Neural cell (in vitro differentiated cells): ENCODE measurements around the gene PBRM1. TPM values are rescaled to one million over a fixed set of nuclear protein-coding genes. Genes with fewer than 3 reads are reported as not detected.

Source experiments
- H2AFZ ChIP-seq: fragments of 200-600, 300-800 bp; sonication (generic), shearing (Covaris generic); 2 replicates; pipeline ENCODE4 v1.6.0; 2014; ENCODE audit warnings: low read depth, mild to moderate bottlenecking, antibody characterized with exemption, low read length, moderate library complexity
- H3F3A ChIP-seq: fragments of 200-600 bp; shearing (Covaris generic); 2 replicates; pipeline ENCODE4 v1.6.1; 2016; ENCODE audit warnings: mild to moderate bottlenecking, moderate library complexity, mixed read lengths, antibody characterized with exemption, low read length; ENCODE audit not compliant: insufficient read depth, poor library complexity, severe bottlenecking
- H3K27ac ChIP-seq: fragments of 200-600, 300-800 bp; sonication (generic), shearing (Covaris generic); 2 replicates; pipeline ENCODE4 v1.5.1; 2014; ENCODE audit warnings: mild to moderate bottlenecking, low read length, moderate library complexity
- H3K27me3 ChIP-seq: fragments of 300-800, 200-600 bp; sonication (generic), shearing (Covaris generic); 2 replicates; pipeline ENCODE4 v1.6.0; 2014; ENCODE audit warnings: mild to moderate bottlenecking, low read depth, low read length, moderate library complexity; ENCODE audit not compliant: insufficient read depth
- H3K36me3 ChIP-seq: fragments of 300-800, 200-600 bp; sonication (generic), shearing (Covaris generic); 2 replicates; pipeline ENCODE4 v1.5.1; 2014; ENCODE audit warnings: mild to moderate bottlenecking, antibody characterized with exemption, low read length, moderate library complexity; ENCODE audit not compliant: insufficient read depth
- H3K4me2 ChIP-seq: fragments of 300-800, 200-600 bp; sonication (generic), shearing (Covaris generic); 2 replicates; pipeline ENCODE4 v1.6.0; 2014; ENCODE audit warnings: mild to moderate bottlenecking, low read length
- H3K4me3 ChIP-seq: fragments of 300-800, 200-600 bp; sonication (generic), shearing (Covaris generic); 2 replicates; pipeline ENCODE4 v1.5.1; 2014; ENCODE audit warnings: mild to moderate bottlenecking, low read length, moderate library complexity
- H3K79me2 ChIP-seq: fragments of 200-600 bp; shearing (Covaris generic); replicated peaks from 2 replicates; pipeline ENCODE4 v1.6.0; 2014; ENCODE audit warnings: mild to moderate bottlenecking, low read length, moderate library complexity; ENCODE audit not compliant: insufficient read depth
- H3K9ac ChIP-seq: fragments of 300-800, 200-600 bp; sonication (generic), shearing (Covaris generic); 2 replicates; pipeline ENCODE4 v1.6.1; 2016; ENCODE audit warnings: mild to moderate bottlenecking, low read length, mixed read lengths
- H3K9me2 ChIP-seq: fragments of 200-600 bp; shearing (Covaris generic); 2 replicates; pipeline ENCODE4 v1.6.1; 2016; ENCODE audit warnings: mild to moderate bottlenecking, low read length, mixed read lengths; ENCODE audit not compliant: insufficient read depth
- H3K9me3 ChIP-seq: fragments of 200-600, 300-800 bp; sonication (generic), shearing (Covaris generic); 2 replicates; pipeline ENCODE4 v1.6.1; 2016; ENCODE audit warnings: mild to moderate bottlenecking, mixed run types, low read length, moderate library complexity, mixed read lengths
- H4K20me1 ChIP-seq: fragments of 200-600 bp; shearing (Covaris generic); 2 replicates; pipeline ENCODE4 v1.6.1; 2016; ENCODE audit warnings: mild to moderate bottlenecking, mixed run types; ENCODE audit not compliant: insufficient read depth
- EP300 ChIP-seq: fragments of 450-650 bp; conservative IDR thresholded peaks from 2 replicates; pipeline ENCODE4 v1.6.1; 2014; ENCODE audit warnings: antibody characterized with exemption, mild to moderate bottlenecking, moderate library complexity; ENCODE audit not compliant: poor library complexity, severe bottlenecking
- EZH2 ChIP-seq: fragments of 200-600, 300-800 bp; shearing (Covaris generic), sonication (generic); IDR thresholded peaks from 2 replicates; pipeline ENCODE4 v1.6.1; 2014; ENCODE audit warnings: antibody characterized with exemption, low read length, borderline replicate concordance, mild to moderate bottlenecking; ENCODE audit not compliant: insufficient read depth, poor library complexity, severe bottlenecking
- MXI1 ChIP-seq: fragments of 450-650 bp; conservative IDR thresholded peaks from 2 replicates; pipeline ENCODE4 v1.6.1; 2014; ENCODE audit warnings: antibody characterized with exemption, mild to moderate bottlenecking; ENCODE audit not compliant: poor library complexity, severe bottlenecking
- POLR2AphosphoS5 ChIP-seq: IDR thresholded peaks from 2 replicates; pipeline ENCODE4 v1.6.1; 2012
- RAD21 ChIP-seq: fragments of 450-650 bp; conservative IDR thresholded peaks from 2 replicates; pipeline ENCODE4 v1.6.1; 2014; ENCODE audit warnings: antibody characterized with exemption, mild to moderate bottlenecking, moderate library complexity
- SMC3 ChIP-seq: fragments of 450-650 bp; conservative IDR thresholded peaks from 2 replicates; pipeline ENCODE4 v1.6.1; 2014; ENCODE audit warnings: antibody characterized with exemption, mild to moderate bottlenecking, moderate library complexity; ENCODE audit not compliant: poor library complexity
- TAF1 ChIP-seq: IDR thresholded peaks from 2 replicates; pipeline ENCODE4 v1.6.1; 2012; ENCODE audit warnings: low read depth
- polyA plus RNA-seq: library from polyadenylated mRNA; depleted of rRNA; stranded (reverse); fragments of >200 nt; gene quantifications from 2 replicates; pipeline ENCODE4 v1.2.3, GENCODE V29; 2014
- TF ChIP-seq, protein P1 (sequence below): fragments of 450-650 bp; IDR thresholded peaks from 2 replicates; pipeline ENCODE4 v1.5.1; 2014; ENCODE audit warnings: antibody characterized with exemption, mild to moderate bottlenecking, moderate library complexity; ENCODE audit not compliant: poor library complexity, severe bottlenecking
- TF ChIP-seq, protein P2 (sequence below): IDR thresholded peaks from 2 replicates; pipeline ENCODE4 v1.6.1; 2012; ENCODE audit warnings: borderline replicate concordance

The PBRM1 gene
- polyA plus RNA-seq, 1 donor from 2014 or later: 66.6 TPM

DNA sequence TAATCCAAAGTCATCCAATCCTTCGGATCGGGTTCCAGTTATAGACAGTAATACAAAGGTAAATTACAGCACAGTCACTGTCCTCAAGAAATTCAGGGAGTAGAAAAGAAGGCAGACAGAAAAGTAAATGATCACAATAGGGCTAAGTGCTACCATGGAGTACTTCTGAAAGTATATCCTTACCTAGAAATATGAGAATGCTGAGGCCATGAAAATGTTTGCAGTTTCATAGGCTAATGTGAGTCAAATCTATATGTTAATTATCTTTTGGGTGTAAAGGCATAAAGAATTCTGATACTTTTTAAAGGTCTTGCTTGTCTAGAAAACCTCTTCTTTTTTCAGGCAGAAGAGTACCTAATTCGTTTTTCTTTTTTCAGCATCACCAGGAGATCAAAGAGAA, 29.8 kb downstream of the PBRM1 start:
- H3K9ac ChIP-seq: no peak overlapping the region
- H3K27me3 ChIP-seq: no peaks in the 10 kb centered on the region
- H3K27ac ChIP-seq: no peak overlapping the region
- H3K9me2 ChIP-seq: no peaks in the 10 kb centered on the region
- no peak overlapping the region for H3K4me3 ChIP-seq
- H3K4me2 ChIP-seq: no peak overlapping the region
- no peaks in the 10 kb centered on the region for H3F3A ChIP-seq
- H4K20me1 ChIP-seq: no peaks in the 10 kb centered on the region
- peaks cover 5% of the 10 kb centered on the region for H3K36me3 ChIP-seq
- H3K79me2 ChIP-seq: no peaks in the 10 kb centered on the region
- no peak for TF ChIP-seq TAF1
- TF ChIP-seq POLR2AphosphoS5: no peak
- TF ChIP-seq, protein P1, sequence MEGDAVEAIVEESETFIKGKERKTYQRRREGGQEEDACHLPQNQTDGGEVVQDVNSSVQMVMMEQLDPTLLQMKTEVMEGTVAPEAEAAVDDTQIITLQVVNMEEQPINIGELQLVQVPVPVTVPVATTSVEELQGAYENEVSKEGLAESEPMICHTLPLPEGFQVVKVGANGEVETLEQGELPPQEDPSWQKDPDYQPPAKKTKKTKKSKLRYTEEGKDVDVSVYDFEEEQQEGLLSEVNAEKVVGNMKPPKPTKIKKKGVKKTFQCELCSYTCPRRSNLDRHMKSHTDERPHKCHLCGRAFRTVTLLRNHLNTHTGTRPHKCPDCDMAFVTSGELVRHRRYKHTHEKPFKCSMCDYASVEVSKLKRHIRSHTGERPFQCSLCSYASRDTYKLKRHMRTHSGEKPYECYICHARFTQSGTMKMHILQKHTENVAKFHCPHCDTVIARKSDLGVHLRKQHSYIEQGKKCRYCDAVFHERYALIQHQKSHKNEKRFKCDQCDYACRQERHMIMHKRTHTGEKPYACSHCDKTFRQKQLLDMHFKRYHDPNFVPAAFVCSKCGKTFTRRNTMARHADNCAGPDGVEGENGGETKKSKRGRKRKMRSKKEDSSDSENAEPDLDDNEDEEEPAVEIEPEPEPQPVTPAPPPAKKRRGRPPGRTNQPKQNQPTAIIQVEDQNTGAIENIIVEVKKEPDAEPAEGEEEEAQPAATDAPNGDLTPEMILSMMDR: no peak
- H3K9me3 ChIP-seq: no peaks in the 10 kb centered on the region
- H2AFZ ChIP-seq: no peak overlapping the region

DNA sequence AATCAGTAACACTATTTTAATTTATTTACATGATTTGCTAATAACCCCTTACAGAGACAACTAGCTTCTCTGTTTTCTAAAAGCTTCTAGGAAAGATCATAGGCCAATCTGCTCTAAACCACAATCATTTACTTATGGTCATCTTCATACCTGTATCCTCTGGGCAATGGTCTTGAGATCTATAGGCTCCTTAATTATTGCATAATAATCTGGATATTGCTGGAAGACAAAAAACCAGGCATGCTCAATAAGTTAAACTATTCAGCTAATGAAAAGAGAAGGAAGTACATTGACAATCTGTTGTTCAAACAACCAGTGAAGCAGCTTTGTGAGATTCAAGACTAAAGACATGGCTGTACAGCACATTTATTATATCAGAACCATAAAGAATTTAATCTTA, 34.1 kb downstream of the PBRM1 start:
- Histone ChIP-seq H3K4me3 (no peak overlapping the region), H3K4me2 (no peak overlapping the region), H3K27ac (no peak overlapping the region), H4K20me1 (no peaks in the 10 kb centered on the region), H3F3A (no peaks in the 10 kb centered on the region), H3K27me3 (no peaks in the 10 kb centered on the region), H3K79me2 (peaks cover 4% of the 10 kb centered on the region), H3K9ac (no peak overlapping the region), H3K9me2 (no peaks in the 10 kb centered on the region), H2AFZ (no peak overlapping the region), H3K9me3 (no peaks in the 10 kb centered on the region), H3K36me3 (peaks cover 22% of the 10 kb centered on the region)
- TF ChIP-seq SMC3 (no peak), MXI1 (no peak), POLR2AphosphoS5 (no peak), EZH2 (no peak), TAF1 (no peak), EP300 (no peak), RAD21 (no peak)
- TF ChIP-seq, protein P2, sequence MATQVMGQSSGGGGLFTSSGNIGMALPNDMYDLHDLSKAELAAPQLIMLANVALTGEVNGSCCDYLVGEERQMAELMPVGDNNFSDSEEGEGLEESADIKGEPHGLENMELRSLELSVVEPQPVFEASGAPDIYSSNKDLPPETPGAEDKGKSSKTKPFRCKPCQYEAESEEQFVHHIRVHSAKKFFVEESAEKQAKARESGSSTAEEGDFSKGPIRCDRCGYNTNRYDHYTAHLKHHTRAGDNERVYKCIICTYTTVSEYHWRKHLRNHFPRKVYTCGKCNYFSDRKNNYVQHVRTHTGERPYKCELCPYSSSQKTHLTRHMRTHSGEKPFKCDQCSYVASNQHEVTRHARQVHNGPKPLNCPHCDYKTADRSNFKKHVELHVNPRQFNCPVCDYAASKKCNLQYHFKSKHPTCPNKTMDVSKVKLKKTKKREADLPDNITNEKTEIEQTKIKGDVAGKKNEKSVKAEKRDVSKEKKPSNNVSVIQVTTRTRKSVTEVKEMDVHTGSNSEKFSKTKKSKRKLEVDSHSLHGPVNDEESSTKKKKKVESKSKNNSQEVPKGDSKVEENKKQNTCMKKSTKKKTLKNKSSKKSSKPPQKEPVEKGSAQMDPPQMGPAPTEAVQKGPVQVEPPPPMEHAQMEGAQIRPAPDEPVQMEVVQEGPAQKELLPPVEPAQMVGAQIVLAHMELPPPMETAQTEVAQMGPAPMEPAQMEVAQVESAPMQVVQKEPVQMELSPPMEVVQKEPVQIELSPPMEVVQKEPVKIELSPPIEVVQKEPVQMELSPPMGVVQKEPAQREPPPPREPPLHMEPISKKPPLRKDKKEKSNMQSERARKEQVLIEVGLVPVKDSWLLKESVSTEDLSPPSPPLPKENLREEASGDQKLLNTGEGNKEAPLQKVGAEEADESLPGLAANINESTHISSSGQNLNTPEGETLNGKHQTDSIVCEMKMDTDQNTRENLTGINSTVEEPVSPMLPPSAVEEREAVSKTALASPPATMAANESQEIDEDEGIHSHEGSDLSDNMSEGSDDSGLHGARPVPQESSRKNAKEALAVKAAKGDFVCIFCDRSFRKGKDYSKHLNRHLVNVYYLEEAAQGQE: no peak
- TF ChIP-seq, protein P1: no peak
